Left colon (tissue), 2 donors: ENCODE results near the gene RAD18. TPM values are rescaled to one million over a fixed set of nuclear protein-coding genes. Genes with fewer than 3 reads are reported as not detected.

Experiments used
- ATAC-seq: fragments of 200-7000 bp; cut with Tn5 transposase; one replicate; pipeline ENCODE4 v1.9.1; 2020; ENCODE audit warnings: mild to moderate bottlenecking, moderate library complexity
- DNase-seq, 2 donors: peaks; one replicate each; pipeline ENCODE4 v3.0.0-alpha.2; 2020
- intact Hi-C, 2 donors: fragments of 100-400 bp; cut with DNase I in 1 of 2; cut with micrococcal nuclease in 1 of 2; formaldehyde crosslinking; loops; one replicate each; pipeline versions ENCODE4 v1.11.2 to v1.14.0; 2022; cut with DNase I, micrococcal nuclease
- total RNA-seq, 2 donors: library from RNA; stranded (reverse); fragmentation: NEBNext Ultra II Directional; extraction: Animal tissue kit (Norgen Biotek cat#: 25700); gene quantifications; one replicate each; pipeline ENCODE4 v1.2.1, GENCODE V29; 2021
- donor health status: DM: no; HTN: no; CAD: no.
- donor health status: DM: yes; HTN: yes; CAD: no.

The RAD18 gene
- total RNA-seq, 2 donors from 2014 or later: 10.6 to 11.1 TPM

DNA sequence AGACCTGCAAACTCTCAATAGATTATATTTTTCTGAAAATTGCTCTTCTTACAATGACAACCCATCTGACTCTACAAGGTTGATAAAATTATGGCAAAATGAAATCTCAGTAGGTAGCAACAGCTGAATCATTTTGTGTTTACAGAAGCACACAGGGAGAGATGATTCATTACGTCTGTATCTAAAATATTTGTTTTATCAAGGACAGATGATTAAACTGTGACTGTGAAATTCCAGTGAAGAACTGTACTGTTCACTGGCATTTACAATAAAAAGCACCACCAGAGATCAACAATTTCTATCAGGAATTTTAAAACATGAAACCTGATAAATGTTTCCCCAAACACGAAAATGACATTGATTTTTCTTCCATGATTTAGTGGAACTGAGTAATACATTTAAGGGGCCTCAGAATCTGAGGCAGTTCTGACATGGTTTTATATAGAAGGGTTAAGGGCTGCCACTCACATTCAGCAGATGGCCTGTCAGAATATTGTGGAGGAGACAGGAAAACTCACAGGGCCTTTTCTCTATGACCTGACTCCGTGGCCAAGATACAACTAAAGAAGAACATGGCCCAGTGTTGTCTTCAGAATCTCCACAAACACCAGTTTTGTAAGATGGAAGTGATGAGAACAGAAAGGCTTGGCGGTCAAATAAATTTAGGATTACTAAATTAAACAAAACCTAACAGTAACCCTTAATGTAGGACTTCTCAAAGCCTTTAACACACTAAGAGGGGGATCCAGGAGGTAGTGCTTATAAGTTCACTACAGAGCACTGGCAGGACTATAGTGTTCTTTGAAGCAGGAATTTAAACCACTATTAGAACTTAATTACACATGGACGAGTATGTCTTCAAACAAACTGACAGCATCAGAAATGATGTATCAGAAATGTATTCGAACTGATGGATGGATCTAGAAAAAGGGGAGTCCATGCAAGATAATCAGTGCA, 25.9 kb downstream of the RAD18 start:
- intact Hi-C loops: no loop called here
- ATAC-seq: no peak
- no peak for DNase-seq

DNA sequence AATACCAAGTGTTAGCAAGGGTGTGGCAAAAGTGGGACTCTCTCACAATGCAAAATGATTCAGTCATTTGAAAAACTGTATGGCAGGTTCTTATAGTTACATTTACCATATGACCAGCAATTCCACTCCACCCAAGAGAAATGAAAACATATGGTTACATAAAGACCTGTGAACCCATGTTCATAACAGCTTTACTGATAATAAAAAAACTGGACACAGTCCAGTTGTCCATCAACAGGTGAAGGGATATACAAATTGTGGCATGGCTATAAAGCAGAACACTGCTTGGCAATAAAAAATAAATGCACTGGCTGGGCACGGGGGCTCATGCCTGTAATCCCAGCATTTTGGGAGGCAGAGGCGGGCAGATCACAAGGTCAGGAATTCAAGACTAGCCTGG, 30.8 kb downstream of the RAD18 start:
- intact Hi-C loops: no loop called here
- no peak for DNase-seq
- ATAC-seq: peak; percentile 97

DNA sequence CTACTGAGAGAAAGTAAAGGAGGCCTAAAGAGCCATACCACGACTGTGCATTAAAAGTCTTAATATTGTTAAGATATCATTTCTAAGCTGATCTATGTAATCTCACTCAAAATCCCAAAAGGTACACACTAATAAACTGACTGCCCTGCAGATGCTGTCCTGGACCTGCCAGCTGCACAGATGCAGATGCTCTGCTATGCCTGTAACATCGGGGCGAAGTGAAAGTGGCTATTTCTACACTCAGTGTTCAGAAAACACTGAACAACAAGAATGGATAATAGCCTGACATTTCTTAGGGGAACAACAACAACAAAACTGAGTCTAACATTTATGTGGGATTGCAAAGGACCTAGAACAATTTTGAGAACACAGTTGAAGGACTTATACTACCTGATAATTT, 31.9 kb downstream of the RAD18 start:
- ATAC-seq: peak; percentile 43
- intact Hi-C loops: no loop called here
- DNase-seq: no peak

DNA sequence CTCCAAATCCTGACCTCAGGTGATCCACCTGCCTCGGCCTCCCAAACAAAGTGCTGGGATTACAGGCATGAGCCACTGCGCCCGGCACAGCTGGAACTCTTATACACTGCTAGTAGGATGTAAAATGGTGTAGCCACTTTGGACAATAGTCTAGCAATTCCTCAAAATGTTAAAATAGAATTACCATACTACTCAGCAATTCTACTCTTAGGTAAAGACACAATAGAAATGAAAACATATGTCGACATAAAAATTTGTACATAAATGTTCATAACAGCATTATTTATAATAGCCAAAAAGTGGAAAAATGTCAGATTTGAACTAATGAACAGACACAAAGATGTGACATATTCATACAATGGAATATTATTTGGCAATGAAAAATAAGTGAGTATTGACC, 33.4 kb downstream of the RAD18 start:
- no peak for DNase-seq
- intact Hi-C loops: no loop called here
- ATAC-seq: no peak

DNA sequence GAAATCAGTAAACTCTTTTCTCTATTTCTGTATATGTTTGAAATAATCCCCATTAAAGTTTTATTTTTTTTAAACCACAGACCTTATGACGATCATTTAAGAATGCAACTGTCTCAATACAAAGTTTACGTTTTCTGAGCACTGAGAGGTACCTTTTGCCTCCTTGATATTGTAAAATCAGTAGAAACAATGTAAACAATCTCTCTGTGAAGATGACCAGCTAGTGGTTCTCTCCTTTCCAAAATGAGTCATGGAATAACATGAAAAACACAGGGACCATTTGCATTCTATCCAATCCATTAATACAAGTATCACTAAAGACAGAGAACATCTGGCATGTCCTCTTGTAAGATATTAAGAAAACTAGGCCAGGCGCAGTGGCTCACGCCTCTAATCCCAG, 48.8 kb downstream of the RAD18 start:
- ATAC-seq (no peak), DNase-seq (no peak)
- intact Hi-C loops: no loop called here

DNA sequence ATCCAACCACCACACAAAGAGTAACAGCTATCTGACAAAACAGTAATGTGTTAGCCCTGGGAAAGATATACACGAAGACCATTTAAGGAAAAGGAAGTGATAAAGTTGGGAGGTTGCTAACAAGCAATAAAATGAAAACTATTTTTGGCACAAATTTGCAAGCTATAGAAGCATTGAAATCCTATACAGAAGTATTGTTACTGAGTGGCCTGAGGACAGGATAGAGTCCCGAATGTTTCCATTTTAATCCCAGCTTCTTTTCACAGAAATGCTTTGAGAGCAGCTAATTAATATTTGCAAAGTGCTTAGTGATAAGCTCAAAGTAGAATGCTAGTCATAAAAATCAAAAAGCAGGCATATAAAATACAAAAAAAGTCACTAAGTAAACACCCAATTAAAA, 51.5 kb downstream of the RAD18 start:
- ATAC-seq: peak; percentile 35
- DNase-seq: no peak
- intact Hi-C loops: no loop called here

DNA sequence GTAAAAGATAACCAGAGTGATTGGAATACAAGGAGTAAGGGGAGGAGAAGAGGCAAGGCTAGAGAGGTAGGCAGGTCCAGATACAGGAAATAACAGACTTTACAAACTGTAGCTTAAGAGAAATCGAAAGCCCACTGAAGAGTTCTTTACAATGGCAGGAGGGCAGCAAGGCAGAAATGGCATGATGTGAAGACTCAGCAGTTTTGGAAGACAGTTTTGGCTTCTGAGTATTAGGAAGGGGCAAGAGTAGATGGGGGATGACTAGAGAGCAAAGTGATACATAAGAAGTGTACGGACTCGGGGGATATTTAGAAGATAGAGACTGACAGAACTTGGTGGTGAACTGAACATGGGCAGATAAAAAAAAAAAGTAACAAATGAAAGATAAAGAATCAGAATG, 54.1 kb downstream of the RAD18 start:
- intact Hi-C loops: no loop called here
- DNase-seq (no peak), ATAC-seq (no peak)

DNA sequence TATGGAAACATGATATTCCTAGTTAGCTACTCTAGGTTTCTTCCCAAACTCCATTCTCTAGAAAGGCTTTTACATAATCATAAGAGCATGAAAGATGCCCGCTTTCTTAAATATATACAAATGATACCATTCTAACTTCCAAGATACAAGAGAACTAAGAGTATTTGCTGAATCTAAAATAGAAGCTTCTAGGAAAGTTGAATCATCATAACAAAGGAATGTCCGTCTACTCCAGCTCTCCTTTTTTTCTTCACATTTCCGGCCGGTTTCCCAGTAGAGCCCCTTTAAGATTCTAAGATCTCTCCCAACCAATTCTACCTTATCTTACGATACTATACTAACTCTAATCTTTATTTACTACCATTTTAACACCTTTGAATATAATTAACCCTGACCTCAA, 60.1 kb downstream of the RAD18 start:
- no peak for DNase-seq
- intact Hi-C loops: no loop called here
- no peak for ATAC-seq

DNA sequence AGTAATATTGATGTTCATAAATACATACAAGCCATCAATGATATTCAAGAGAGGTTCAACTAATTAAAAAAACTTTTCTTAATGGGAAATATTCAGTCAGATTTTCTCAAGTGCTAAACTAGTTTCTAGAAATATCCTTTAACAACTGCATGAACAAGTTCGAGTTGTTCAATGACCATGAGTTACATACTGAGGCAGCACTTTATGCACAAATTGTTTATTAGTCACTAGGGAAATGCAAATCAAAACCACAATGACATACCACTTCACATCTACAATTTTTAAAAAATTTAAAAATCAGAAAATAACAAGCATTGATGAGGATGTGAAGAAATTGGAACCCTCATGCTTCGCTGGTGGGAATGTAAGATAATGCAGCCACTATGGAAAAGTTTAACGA, 62.4 kb downstream of the RAD18 start:
- intact Hi-C loops: no loop called here
- no peak for ATAC-seq

DNA sequence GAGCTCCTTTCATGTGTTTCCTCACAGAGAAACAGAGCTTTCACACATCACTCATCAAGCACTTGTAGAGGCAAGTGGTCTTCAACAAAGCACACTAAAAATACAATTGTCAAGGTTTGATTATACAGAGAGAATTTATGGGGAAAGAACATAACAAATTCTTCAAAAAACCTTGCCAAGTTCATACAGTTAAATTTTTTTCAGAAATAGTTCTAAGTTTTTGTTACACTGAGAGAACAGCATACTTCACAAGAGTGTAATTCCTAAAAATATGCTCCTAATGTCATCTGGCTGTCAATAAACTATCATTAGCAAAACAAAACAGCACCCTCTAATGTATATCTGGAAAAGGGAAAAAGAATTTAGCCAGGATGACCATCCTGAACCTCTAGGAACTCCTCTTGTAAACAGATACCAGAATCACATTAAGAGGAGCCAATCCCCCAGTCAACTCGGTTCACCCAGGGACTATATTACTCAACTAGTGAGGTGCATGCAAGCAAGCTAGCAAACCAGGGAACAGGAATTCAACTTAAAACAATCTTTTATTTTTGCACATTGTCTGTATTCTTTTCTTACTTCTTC, 63.3 kb downstream of the RAD18 start:
- no peak for ATAC-seq
- intact Hi-C loops: no loop called here
- no peak for DNase-seq

More for the DNA sequence above, 62.4 kb downstream of the RAD18 start:
- no peak for DNase-seq

DNA sequence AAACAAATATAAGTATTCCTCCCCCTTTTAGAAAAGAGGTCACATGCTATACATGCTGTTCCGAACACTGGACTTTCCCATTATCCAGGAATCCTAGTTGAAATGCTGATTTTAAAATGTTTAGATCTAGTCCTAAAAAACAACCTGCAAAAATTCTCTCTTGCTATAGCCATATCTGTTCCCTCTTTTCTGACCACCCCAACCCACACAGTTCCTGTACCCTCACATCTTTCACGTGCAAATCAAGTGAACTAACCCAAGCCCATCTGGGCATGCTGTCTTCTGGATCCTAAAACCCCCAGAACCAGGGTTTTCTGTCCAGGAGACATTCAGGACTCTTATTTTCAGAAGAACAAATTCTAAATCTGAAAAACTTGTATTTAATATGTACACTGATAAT, 67.4 kb downstream of the RAD18 start:
- intact Hi-C loops: no loop called here
- ATAC-seq (no peak), DNase-seq (no peak)

DNA sequence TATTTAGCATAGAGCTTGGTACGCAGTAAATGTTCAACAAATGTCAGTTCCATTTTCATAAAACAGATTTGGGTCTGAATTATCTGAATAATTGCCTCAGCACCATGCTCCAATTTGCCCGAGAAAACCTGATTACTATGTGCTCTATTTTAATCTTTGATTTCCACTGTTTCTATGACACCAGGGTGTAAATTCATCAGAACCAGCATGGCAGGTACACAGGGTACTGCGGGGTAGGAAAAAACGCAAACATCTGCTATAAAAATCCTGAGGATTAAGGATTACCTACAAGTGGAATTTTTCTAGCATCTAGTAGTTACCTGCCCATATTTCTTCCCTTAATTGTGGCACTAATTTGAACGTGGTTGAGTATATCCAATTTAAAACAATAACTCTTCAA, 70.3 kb downstream of the RAD18 start:
- ATAC-seq (no peak), DNase-seq (no peak)
- intact Hi-C loops: no loop called here

DNA sequence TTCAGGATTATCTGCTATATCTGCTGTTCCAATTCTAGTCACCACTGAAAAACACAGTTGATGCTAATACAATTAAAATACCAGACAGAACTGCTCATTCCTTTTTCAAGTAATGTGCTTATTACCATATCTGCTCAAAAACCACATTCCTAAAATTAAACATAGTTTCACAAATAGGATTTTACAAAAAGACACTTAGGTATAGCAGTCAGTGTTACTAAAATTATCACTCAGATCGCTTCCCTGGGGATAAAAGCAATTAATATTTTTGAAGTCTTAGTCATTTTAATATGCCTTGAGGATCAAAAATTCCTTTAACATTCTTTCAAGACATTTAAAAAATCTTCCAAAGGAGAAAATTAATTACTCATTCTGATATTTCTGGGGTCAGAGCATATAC, 71.5 kb downstream of the RAD18 start:
- intact Hi-C loops: no loop called here
- ATAC-seq (no peak), DNase-seq (no peak)

DNA sequence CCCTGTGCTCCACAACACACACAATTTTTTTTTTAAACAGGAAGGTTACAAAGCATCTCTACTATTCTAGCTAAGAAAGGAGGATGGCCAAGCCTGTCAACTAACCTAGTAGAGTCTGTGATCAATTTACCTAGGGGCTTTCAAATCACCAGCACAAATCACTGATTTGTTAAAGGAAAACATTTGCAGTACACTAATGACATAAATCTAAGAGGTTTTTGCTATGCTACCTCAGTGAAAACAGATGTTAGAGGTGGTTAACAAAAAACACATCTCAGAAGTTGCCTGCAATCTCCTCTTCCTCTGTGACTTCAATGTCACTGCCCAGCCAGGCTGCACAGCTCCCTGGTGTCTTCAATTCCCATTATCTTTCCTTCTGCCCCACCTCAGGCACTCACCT, 72.0 kb downstream of the RAD18 start:
- DNase-seq: no peak
- intact Hi-C loops: no loop called here
- no peak for ATAC-seq

DNA sequence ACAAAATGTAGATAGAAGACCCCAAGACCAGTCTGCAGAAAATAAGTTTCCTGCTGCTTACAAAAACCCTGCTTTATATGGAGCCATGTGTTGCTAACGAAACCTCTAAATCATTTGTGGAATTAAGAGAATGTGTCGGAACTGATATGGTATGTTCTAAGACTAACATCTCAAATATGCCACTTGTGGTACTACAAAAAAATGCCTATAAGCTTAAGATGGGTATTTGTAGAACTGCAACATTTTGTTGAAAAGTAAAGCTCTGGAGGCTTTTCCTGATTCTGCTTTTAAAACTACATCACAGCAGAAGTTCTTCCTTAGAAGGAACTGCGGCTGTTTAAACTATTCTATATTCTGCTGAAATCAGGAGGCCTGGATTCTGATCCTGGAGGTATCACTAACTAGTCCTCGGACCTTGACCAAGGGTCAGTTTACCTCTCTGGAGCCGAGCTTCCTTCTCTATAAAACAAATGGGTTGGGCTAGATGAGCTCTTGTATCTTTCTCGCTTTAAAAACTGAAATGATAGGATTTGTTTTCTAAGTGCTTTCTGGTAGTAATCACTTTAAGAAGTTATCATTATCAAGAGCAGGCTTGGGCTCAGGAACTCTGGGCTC, 74.9 kb downstream of the RAD18 start:
- ATAC-seq (peak; percentile 68), DNase-seq (no peak)
- intact Hi-C loops: no loop called here

DNA sequence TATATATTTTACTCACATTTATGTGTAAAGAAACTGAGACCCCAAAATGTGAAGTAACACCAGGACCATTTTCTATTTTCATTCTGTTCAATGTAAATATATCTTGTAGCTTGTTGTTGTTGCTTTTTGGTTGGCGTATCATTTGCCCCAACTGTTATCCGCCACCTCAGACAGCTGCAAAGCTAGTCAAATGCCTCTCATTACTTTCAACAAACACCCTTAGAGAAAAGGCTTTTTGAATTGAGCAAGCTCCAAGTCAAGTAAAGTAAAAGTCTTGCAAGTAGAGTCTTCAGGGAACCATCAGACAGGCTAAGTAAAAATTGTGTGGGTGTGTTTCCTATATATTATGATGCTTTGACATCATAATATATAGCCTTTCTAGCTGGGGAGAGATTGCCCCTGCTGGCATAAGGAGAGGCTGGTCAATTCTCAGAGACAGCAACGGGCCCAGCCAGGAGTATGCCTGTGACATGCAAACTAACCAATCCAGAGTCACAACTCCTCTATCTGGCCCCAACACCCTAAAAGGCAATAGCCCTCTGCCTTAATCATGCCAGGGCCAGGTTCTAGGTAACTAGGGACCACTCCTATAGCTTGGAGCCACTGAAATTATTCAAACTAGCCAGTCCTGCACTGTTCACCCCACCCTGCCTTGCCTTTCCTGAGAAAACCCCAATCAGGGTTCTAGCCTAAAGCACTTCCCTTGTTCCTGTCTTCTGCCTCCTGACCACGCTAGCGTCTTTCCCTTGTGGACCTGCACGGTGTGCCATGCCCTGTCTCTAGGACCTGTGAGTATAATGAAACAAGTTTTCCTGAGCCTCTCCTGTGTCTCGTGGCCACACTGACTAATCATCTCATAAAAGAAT, 75.6 kb downstream of the RAD18 start:
- intact Hi-C loops: no loop called here
- DNase-seq (no peak), ATAC-seq (no peak)

DNA sequence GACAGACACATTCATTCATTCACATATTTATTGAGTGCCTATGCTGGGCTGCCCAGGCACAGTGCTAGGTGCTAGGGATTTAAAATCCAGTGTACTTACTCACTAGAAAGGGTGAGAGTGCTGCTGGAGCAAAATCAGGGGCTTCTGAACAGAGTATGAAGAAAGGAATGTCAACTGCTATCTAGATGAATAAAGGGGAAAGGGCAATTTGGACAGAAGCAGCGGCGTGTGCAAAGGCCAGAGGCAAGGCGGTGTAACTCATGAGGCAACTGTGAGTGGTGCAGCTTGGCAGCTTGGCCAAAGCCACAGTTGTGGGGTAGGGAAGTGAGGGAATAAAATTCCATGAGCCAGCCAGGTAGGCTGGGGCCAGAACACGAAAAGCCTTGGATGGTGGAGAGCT, 76.7 kb downstream of the RAD18 start:
- no peak for DNase-seq
- intact Hi-C loops: no loop called here
- ATAC-seq: no peak

DNA sequence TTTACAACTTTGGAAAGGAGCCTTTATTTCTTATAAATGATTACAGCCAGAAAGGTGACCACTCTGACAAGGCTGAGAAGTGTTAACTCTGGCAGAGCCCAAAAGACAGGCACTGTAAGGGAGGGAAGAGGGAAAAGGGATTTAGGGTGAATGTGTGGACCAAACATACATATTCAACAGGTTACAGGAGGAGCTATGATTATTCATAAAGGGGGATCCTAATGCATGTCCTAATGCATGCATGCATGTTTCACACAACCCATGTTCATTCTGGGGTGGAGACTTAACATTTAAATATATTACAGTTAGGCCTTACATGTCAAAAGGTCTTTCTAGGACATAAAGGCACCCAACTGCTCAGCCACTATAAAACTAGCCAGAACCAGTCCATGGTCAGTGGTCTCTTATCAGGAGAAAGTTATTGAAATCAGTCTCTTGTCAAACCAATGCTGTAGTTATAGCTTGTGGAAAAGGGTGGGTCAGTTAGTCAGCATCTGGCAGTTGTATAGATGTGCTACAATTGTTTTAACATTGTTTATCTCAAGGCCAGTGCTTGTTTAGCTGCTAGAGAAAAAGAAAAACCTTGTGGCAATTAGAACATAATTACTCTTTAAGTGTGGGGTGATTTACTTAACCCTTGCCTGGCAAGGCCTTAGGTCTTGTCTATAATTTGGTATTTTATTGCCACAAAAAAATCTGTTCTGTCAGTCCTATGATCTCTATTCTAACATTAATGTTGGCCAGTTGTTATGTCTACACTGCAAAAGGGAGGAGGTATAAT, 77.5 kb downstream of the RAD18 start:
- DNase-seq (no peak), ATAC-seq (no peak)
- intact Hi-C loops: no loop called here
